ENCODE data around the gene SNRK.

SNRK gene

DNA sequence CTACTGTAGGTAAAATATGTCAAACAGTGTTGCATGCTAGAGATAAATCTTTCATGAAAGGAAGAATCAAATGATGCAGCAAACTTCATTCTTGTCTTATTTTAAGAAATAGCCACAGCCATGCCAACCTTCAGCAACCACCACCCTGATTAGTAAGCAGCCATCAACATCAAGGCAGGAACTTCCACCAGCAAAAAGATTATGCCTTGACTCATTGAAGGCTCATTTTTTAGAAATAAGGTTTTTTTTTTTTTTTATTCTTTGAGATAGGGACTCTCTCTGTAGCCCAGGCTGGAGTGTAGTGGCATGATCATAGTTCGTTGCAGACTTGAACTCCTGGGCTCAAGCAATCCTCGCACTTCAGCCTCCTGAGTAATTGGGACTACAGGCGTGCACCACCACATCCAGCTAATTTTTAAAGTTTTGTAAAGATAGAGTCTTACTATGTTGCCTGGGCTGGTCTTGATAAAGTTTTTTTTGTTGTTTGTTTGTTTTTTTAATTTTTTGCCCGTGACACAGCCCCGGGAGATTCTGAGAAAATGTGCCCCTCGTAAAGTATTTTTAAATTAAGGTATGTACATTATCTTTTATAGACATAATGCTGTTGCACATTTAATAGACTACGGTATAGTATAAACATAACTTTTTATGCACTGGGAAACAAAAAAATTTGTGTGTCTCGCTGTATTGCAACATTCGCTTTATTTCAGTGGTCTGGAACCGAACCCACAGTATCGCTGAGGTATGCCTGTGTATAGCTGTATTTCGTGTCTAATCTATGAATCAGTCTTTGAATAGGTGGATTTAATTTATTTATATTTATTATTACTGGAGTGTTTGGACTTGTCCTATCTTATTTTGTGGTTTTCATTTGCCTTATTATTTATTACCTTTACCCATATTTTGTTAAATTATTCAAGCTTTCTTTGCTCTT lies 23.3 kb downstream of the SNRK start:
- DNase-seq = no peak

DNA sequence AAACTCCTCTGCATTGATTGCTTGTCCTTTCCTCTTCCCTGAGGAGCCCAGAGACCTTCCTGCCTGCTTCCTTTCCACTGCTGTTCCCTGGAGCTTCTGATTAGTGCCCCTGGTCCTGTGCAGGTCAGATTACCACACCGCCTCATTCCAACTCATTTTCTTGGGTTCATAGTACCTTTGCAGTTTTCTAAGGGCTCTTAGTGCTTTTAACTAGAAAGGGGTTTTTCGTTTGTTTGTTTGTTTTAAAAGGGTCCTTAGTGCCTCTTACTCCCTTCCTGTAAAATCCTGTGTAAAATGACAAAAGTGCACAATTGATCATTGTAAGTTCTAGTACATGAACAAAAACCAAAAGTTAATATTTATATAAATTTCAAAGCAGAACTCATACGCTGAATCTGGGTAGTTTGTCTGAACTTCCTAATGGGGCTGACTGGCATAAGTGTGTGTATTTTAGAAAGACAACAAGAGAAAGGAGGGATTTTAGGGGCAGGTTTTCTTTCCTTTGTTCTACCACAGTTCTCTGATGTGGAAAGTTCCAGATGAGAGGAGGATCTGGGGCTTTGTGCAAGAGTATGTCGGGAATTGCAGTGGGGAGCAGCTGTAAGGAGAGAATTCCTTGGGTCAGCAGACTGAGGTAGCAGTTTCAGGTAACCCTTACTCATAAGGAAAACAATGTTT lies 30.6 kb downstream of the SNRK start:
- DNase-seq = no peak

DNA sequence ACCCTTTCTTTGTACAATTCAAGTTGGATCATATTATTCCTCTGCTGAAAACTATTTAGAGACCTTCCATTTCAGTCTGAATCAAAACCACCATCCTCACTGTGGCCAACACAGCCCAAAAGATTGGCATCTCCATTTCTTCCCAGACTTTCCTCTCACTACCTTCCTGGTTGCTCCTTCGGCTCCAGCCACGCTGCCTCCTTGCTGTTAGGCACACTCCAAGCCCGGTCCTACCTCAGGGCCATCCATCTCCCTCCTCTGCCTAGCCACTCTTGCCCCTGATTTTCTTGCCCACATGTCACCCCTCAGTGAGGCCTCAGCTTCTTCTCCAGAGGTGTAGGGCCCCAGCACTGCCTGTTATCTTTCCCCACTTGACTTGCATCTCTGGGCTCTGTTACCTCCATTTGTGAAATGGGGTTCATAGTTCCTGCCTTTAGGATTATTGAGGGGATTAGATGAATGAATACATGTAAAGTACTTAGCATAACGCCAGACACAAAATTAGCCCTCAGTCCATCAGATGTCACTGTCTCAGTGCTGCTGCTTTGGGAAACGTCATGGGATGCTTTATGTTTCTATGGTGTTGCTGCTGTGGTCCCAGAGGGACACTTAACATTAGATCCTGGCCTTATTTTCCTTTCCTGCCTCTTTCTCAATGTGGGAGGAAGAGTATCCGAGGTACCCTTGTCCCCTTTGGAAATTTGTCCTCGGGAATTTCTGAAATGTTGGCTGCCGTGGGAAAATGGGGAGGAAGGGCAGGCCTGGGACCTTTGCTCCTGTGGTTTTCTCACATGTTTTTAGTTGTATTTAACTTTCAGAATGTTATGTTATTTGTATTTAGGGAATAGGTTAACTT lies 31.3 kb downstream of the SNRK start:
- no peak for DNase-seq

DNA sequence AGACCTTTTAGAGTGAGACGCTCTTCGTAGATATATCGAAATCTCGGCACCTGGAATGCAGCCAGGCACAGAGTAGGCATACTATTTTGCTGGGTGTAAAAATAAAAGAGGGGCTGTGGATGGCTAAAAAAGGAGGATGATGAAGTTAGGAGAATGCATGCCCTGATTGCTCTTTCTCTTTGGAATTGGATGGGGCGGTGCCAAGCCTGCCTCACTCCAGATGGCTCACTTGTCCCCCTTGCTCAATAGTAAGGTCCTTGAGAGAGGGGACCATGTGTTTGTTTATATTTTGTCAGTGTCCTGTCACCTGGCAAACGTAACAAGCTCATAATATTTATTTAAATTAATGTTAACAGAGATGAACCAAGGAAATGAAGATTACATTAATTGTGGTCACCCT lies 33.0 kb downstream of the SNRK start:
- DNase-seq = no peak

DNA sequence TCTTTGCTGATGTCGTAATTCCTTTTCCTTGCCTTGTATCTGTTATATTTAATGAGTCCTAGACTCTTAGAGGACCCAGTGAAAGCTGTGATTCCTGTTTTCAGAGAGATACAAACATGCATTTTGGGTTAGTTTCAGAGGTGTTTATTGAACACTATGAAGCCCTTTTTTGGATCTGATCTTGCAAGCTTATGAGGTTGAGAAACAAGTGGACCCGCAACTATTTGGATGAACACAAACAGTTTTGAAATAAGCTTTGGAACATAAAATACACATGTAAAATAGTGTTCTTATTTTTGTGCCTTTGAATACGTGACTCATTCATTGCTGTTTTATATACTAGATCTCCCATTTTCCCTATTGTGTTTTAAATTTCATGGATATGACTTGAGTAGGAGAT lies 33.5 kb downstream of the SNRK start:
- no peak for DNase-seq

DNA sequence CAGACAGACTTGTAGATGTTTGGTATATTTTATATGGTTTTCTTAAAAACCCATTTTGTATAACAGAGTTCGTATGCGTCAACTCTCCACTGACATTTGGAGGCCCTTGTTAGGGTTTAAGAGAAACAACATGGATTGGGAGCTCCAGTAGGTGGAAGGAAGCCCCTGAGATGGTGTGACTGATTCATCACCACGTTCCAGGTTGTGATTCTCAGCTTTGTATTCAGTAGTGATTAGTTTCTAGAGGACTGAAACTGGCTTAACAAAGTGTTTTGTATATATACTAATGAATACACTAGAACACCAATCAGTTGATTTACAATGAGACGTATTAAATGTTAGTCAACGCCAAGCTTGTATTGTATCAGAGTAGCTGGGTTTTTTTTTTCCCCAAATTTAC lies 33.9 kb downstream of the SNRK start:
- no peak for DNase-seq

DNA sequence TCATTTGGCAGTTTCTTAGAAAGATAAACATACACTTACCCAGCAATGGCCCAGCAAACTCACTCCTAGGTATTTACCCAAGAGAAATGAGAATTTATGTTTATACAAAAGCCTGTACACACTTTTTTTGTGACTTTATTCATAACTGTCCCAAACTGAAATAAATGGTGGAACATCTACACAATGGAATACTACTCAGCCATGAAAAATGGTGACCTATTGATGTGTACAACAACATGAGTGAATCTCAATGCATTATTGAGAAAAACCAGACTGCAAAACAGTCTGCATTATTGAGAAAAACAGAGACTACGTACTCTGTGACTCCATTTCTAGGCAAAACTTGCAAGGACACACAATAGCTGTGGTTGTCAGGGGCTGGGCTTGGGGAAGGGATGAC lies 37.2 kb downstream of the SNRK start:
- DNase-seq = no peak

DNA sequence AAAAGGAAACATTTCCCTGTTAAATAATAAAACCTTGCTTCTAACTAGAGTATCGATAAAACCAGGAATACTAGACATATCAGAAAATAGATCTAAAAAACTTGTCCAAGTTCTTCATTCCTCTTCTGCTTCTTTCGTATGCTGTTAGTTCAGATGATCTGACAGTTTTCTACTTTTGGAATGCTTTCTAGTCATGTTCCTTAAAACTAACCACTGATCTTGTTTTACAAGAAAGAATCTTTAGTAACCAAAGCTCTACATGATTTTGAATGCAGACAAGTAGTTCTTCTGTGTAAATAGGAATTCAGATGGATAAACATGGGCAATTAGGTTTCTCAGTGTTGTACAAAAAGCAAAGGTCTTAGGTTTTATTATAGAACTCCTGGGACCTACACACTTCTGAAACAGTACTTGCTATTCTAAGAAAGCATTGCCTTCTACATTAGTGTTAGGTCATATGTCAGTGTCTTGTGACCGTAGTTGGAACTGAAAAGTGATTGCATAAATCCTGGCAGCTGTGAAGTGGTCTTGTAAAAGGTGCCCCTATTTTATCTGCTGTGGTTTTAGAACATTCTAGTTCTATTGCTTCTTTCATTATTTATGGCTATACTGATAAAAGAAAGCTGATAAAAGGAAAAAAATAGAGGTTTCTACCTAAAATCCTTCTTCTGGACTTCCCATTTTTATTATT lies 40.7 kb downstream of the SNRK start:
- DNase-seq = no peak

DNA sequence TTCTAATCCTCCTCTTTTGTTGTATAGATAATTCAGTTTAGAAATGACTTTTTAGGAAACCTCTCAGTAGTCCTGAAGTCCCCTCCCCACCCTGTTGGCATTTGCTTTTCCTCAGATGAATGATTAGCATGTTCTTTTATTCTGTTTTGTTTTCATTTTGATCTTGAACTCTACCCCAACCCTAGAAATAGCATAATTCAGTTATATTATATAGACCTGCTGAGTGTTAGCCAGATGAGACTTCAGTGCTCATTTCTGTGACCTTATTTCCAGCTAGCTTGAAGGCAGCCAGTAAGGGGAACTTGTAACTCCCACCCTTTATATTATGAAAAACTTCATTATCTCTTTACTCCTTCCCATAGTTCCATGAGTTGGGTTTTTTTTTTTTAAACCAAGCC lies 41.2 kb downstream of the SNRK start:
- DNase-seq = no peak

DNA sequence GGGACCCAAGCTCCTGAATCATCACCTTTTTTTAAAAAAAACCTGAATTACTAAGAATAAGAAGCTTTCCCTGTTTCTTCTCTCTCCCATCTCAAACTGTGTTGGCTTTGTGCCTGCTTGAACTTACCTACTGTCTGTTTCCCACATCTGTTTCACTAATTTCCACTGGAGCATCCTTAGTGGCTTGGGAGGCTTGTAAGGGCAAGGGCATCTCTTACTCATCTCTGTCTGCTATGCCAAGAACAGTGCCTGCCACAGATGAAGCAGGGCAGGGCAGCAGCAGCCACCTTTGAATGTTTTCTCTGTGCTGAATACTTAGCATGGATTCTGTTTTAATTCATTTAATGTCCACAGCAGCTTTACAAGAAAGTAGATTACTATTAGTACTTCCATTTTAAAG lies 42.3 kb downstream of the SNRK start:
- DNase-seq = no peak

DNA sequence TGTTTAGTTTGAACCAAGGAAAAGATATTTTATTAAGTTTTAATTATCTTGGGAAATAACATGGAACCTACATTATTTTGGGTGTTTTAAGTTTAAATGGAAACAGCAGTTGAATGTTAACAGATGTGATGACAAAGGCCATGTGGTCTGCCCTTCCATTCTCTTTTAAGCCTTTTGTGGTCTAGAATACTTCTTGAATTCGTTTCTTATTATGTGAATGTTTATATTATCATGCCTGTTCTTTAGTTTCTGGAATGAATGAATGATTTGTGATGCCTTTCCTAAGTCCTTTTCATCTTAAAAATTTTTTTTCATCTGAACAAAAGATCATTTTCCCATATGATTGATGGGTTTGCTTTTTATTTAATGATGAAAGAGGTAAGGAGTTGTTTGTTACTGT lies 44.6 kb downstream of the SNRK start:
- DNase-seq = no peak

DNA sequence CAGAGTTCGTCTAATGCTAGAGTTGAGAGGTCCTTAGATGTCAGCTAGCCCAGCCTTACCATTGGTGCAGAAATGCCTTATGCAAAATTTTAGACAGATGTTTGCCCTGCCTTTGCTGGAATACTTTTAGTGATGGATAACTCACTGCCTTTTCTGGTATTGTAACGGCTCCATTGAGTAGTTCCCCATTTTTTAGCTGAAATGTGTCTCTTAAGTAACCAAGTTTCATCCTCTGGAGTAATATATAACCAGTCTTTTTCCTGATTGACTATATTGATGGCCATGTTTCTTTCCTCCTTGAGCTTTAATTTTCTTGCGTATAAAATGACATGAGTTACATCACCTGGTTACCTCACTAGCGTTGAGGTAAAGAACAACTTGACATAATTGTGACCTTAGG lies 45.0 kb downstream of the SNRK start:
- DNase-seq = no peak

DNA sequence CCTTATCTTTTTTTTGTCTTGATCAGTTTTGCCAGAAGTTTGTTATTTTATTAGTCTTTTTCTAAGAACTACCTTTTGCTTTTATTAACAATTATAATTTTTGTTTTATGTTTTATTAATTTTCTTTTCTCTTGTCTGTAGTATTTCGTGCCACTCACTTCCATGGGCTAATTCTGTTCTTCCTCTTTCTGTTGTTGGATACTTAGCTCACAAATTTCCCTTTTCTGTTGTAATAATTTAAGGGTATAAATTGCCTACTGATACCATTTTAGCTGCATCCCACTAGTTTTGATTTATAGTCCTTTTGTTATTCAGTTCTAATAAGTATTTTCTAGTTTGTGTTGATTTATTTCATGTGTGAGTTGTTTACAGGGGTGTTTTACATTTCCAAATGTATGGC lies 48.6 kb downstream of the SNRK start:
- no peak for DNase-seq

DNA sequence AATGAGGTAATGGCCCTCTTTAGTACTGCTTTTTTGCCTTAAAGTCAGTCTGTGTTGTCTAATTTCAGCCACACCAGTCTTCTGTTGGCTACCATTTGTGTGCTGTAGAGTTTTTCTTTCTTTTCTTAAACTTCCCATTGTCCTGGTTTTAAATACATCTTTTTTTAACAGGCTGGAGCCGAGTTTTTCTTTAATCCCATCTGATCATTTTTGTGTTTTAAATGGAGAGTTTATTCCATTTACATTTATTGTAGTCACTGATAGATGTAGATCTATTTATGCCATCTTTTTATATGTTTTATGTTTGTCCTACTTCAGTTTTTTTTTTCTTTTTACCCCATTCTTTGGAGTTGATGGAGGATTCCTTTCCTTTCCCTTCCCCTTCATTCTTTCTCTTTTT lies 49.5 kb downstream of the SNRK start:
- DNase-seq = no peak

DNA sequence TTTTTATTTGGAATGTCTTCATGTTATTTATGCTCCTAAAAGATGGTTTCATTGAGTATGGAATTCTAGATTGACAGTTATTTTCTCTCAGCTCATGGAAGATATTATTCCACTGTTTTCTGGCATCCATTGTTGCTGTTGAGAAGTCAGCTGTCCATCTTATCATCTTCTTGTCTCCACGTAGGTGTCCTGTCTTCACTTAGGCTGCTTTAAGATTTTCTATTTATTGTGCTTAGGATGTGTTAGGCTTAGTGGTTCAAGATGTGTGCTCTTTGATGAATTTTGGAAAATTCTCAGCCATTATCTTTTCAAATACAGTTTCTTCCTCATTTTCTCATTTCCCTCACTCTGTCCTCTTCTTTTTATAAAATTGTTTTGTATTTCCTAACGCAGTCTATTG lies 52.0 kb downstream of the SNRK start:
- DNase-seq = no peak

DNA sequence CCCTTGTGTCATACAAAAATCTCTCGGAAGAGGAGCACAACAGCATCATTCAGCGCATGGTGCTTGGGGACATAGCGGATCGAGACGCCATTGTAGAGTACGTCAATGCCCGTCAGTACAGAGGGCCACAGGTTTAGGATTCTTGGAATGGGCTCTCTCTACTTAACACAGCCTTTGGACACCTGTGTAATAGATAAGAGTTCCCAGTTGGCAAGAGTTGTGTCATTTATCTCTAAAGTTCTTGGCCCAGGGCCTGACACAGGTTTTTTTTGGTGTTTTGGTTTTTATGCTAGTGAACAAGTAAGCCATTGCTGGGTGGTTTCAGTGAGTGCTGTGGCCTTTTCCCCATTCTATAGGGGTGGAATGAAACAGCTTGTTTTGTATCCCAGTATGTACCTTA lies 54.1 kb downstream of the SNRK start:
- no peak for DNase-seq

DNA sequence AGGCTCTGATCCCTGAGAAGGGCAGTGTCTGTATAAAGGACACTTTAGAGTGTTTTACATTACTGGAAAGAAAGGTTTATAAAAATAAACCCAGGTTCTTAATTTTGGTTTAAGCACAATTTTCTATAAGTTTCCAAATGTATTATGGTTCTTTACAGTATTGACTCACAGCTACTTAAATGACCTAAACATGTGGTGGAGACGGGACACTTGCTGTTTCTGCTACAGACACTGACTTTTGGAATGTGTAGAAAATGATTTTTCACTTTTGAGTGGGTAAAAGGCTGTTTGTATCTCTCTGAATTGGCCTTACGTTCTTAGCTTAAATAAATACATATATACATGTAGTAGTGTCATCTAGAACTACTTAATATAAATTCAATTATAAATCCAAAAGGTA lies 55.4 kb downstream of the SNRK start:
- no peak for DNase-seq

DNA sequence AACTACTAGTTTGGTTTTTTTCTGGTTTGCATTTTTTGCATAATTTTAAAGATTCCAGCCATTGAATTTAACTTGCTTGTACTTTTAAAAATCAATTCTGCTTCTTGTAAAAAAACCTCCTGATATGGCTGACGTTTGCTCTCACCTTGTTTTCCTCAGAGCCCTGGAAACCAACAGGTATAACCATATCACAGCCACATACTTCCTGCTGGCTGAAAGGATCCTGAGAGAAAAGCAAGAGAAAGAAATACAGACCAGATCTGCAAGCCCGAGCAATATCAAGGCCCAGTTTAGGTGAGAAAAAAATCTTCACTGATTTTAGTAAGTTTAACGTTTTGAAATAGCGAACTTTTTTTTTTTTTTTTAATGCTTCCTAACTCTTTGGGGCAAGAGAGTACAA lies 56.8 kb downstream of the SNRK start:
- DNase-seq = no peak

DNA sequence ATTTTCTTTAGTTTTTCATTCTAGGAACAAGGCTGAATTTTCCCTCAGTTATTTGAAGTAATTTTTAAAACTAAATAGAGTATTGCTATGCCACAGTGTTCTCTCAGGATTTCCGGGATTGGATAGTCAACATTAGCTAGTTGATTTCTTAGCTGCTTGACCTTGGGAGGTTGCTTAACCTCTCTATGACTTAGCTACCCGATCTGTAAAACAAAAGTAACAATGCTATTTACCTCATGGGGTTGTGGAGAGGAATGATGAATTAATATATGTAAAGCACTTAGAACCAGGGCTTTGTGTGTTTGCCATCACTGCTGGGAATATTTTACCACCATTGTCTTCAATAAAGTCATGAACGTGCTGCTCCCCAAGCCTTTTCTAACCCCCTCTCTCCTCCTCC lies 57.5 kb downstream of the SNRK start:
- DNase-seq = no peak

DNA sequence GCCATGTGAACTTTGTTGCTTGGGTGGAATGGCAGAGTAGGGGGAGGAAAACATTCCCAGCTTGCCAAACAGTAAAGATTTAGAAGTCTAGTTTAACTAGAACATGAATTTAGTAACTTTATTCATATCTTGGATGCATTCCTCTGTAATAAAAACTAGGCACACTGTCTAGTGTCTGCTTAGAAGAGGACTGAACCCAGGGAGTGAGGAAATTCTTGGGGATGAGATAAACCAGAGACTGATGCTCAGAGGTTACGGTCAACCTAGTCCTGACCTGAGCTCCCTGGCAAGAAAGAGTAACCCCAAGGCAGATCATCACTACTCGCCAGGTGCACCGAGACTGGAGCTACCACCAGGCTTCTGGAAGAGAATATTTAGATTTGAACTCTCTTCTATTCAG lies 58.2 kb downstream of the SNRK start:
- DNase-seq = no peak

DNA sequence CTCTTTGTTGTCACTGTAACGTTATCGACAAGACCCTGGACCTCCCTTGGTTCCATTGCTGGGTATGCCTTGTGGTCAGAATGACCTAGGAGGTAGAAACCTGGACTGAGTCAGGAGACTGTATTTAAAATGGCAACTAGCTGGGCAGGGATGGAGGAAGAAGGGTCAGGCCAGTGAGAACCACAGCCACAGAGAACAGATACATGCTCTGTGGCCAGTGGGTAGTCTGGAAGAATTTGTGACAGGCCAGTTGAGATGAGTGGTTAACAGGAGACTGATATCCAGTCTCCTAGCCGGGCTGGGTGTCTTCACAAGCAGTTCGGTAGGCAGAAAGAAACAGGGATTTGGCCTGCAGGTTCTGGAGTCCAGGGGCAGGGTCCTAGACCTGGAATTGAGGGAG lies 58.9 kb downstream of the SNRK start:
- no peak for DNase-seq

DNA sequence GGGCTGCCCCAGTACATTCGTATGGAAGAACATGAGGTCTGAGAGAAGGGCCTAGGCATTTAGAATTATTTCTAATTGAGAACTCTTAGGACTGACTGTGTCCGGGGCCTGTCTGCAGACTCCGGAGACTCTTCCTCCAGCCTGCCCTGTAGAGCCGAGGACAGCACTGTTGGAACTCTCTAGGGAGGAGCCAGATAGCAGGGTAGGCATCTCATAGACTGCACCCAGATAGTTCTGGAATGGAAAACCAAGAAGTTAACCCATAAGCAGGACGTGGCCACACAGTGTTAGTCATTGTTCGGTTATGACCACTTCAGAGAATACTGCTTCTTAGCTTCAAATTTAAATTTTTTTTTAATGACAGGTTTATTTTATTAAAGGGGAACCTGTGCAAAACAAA lies 59.5 kb downstream of the SNRK start:
- DNase-seq = no peak

All from NCI-H1092 (cell line).